Fibroblast of lung (primary cell): ENCODE measurements around the gene DNAJC10.

Experiments used
- CTCF ChIP-seq, 2 donors: IDR thresholded peaks in 1 of 2; conservative IDR thresholded peaks in 1 of 2; 1 replicate in 1 of 2; 2 replicates in 1 of 2; pipeline ENCODE4 v1.5.1; 2011 to 2012; ENCODE audit warnings: low read length in 2 of 2, control low read depth in 1 of 2, inconsistent platforms in 1 of 2, low read depth in 1 of 2, mild to moderate bottlenecking in 1 of 2
- EZH2 ChIP-seq: IDR thresholded peaks from 2 replicates; pipeline ENCODE4 v1.5.1; 2012; ENCODE audit warnings: low read length, control low read depth, mild to moderate bottlenecking; ENCODE audit errors: missing control alignments

GRCh38 chr2:182730486-182730885, 14.4 kb downstream of the DNAJC10 start:
- TF ChIP-seq CTCF (conservative IDR thresholded peaks at IDR 0.05 in 1 of 2, IDR thresholded peaks at IDR 0.05 in 1 of 2; ENCODE audit: low read depth in 1 of 2, low read length in 2 of 2) (no peak), EZH2 (no peak)
